Cardiac muscle cell (in vitro differentiated cells and primary cell): ENCODE results near the gene TBC1D17. TPM values are rescaled to one million over a fixed set of nuclear protein-coding genes. Genes with fewer than 3 reads are reported as not detected.

Experiments used
- DNase-seq, 2 donors: peaks; one replicate each; pipeline versions ENCODE4 v3.0.0 to v3.0.0-alpha.2; 2010 to 2017; ENCODE audit warnings: low read depth in 1 of 2, low spot score in 1 of 2
- H3K27ac ChIP-seq: fragments of 200-600 bp; sonication (generic); 2 replicates; pipeline ENCODE4 v1.5.1; 2016
- H3K27me3 ChIP-seq: fragments of 200-600 bp; sonication (generic); 2 replicates; pipeline ENCODE4 v1.6.0; 2016; ENCODE audit warnings: control low read depth
- H3K36me3 ChIP-seq: fragments of 200-600 bp; sonication (generic); 2 replicates; pipeline ENCODE4 v1.5.1; 2016; ENCODE audit warnings: control low read depth
- H3K4me1 ChIP-seq: fragments of 200-600 bp; sonication (generic); 2 replicates; pipeline ENCODE4 v1.8.1; 2017; ENCODE audit warnings: low read depth, mild to moderate bottlenecking, mixed run types
- H3K4me3 ChIP-seq: fragments of 200-600 bp; sonication (generic); 2 replicates; pipeline ENCODE4 v1.5.1; 2016; ENCODE audit warnings: mild to moderate bottlenecking
- H3K9me3 ChIP-seq: fragments of 200-600 bp; sonication (generic); 2 replicates; pipeline ENCODE4 v1.5.1; 2017; ENCODE audit warnings: low read depth, mild to moderate bottlenecking, control low read depth
- polyA plus RNA-seq: library from polyadenylated mRNA; unstranded; fragments of >200 nt; fragmentation: Nextera tagmentation; extraction: Ambion mirVana; gene quantifications from 2 replicates; pipeline ENCODE4 v1.2.1, GENCODE V29; 2016
- total RNA-seq: library from RNA; depleted of rRNA; stranded (reverse); fragments of >200 nt; gene quantifications from 2 replicates; pipeline ENCODE4 v1.2.3, GENCODE V29; 2016
- TF ChIP-seq, protein P1 (sequence below): IDR thresholded peaks from 2 replicates; pipeline ENCODE4 v1.5.1; 2012; ENCODE audit warnings: low read depth, mild to moderate bottlenecking, low read length

The TBC1D17 gene
- total and polyA plus RNA-seq, 2 experiments from 2014 or later = 26.8 to 52.5 TPM

DNA sequence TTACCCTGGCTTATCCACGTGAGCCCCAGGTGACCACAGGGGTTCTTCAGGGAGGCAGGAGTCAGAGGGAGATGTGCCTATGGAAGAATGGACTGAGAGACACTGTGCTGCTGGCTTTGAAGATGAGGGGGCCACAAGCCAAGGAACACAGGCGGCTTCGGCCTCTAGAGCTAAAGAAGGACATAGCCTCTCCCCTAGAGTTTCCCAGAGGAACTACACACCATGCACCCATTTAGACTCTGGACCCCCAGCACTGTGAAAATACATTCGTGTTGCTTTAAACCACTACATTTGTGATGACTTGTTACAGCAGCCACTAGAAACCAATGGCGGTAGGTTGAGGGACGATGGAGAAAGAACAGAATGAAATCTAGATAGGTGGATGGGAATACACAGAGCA is 37.8 kb downstream of the TBC1D17 start:
- no peaks in the 10 kb centered on the region for H3K9me3 ChIP-seq
- H3K27me3 ChIP-seq = no peaks in the 10 kb centered on the region
- no peaks in the 10 kb centered on the region for H3K4me1 ChIP-seq
- no peak for DNase-seq
- no peak overlapping the region for H3K27ac ChIP-seq
- no peak overlapping the region for H3K4me3 ChIP-seq
- TF ChIP-seq, protein P1, sequence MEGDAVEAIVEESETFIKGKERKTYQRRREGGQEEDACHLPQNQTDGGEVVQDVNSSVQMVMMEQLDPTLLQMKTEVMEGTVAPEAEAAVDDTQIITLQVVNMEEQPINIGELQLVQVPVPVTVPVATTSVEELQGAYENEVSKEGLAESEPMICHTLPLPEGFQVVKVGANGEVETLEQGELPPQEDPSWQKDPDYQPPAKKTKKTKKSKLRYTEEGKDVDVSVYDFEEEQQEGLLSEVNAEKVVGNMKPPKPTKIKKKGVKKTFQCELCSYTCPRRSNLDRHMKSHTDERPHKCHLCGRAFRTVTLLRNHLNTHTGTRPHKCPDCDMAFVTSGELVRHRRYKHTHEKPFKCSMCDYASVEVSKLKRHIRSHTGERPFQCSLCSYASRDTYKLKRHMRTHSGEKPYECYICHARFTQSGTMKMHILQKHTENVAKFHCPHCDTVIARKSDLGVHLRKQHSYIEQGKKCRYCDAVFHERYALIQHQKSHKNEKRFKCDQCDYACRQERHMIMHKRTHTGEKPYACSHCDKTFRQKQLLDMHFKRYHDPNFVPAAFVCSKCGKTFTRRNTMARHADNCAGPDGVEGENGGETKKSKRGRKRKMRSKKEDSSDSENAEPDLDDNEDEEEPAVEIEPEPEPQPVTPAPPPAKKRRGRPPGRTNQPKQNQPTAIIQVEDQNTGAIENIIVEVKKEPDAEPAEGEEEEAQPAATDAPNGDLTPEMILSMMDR = peak; percentile 19
- H3K36me3 ChIP-seq = peaks cover 5% of the 10 kb centered on the region

DNA sequence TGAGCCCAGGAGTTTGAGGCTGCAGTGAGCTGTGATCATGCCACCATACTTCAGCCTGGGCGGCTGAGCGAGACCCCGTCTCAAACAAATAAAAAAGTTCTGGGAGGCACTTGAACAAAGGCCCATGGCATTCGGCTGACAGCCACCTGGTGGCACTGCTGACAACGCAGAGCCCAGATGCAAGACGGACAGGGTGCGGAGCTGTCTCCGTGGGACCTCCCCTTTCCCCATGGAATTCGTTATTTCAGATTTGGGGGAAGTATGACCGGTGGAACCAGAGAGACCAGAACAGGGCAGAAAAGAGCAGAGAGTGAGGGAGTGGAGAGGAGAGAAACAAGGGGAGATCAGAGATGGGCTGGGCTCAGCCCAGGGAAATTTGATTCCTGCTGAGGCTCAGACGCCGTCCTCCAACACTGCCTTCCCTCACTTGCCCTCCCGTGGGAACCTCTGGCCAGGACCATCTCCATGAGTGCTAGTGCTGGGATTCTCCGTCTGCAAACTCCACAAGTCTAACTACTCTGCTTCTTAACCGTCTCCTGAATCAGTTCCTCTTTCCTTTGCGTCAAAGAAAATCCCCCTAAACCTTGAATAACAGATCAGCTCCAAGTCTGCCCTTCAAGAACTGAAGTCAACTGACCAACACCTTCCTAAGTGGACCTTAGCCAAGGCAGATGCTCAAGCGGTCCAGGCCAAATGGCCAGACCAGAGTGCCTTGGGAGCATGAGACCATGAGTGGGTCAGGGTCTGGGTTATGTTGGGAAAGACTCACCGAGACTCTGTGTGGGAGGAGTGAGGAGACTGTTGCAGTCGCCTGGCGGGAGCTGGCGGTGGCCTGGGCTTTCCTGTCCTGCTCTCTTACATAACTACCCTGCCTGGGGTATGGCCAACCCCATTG is 39.6 kb downstream of the TBC1D17 start:
- no peaks in the 10 kb centered on the region for H3K36me3 ChIP-seq
- H3K27me3 ChIP-seq = no peaks in the 10 kb centered on the region
- H3K9me3 ChIP-seq = no peaks in the 10 kb centered on the region
- no peak for DNase-seq
- H3K4me3 ChIP-seq = no peak overlapping the region
- TF ChIP-seq, protein P1 = no peak
- no peak overlapping the region for H3K27ac ChIP-seq
- H3K4me1 ChIP-seq = no peaks in the 10 kb centered on the region

DNA sequence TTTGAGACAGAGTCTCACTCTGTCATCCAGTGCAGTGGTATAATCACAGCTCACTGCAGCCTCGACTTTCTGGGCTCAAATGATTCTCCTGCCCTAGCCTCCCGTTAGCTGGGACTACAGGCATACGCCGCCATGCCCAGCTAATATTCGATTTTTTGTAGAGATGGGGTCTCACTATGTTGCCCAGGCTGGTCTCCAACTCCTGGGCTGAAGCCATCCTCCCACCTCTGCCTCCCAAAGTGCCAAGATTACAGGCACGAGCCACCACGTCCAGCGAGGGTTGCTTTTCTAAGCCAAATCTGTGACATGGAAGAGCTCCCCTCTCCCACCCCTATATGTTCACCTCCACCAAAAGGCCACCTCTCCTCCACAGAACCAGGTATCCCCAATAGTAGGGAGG is 40.6 kb downstream of the TBC1D17 start:
- Histone ChIP-seq H3K36me3 (no peaks in the 10 kb centered on the region), H3K4me1 (no peaks in the 10 kb centered on the region), H3K27me3 (no peaks in the 10 kb centered on the region), H3K4me3 (no peak overlapping the region), H3K27ac (no peak overlapping the region), H3K9me3 (no peaks in the 10 kb centered on the region)
- no peak for DNase-seq
- TF ChIP-seq, protein P1 = no peak

DNA sequence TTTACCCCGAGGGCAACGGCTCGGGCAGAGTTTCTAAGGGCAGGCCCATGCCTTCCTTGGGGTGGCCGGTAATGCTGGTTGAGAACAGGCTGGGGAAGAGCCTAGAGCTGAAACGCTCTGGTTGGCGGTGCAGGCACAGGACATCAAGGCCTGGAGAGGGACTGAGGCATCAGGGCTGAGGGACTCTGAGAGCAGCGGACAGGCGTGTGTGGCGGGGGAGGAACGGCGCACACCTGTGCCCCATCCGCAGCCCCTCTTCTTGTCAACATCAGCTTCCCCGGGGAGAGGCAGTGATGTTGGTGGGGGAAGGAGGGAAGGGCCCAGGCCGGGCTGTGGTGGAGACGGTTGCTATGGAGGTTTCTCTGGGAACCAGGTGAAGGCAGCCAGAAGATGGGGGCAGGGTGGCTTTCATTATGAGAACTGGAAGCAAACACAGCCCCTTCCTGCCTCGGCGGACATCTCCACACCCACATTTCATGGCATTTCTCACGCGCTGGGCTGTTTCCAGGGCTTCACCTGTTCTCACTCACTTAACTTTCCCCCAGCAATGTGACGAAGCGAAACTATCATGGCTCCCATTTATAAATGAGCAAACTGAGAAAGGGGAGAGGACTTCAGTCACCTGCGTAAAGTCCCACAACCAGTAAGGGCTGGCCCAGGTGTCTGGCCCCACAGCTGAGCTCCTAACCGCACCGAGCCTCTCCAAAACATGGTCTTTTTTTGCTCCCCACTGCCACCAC is 43.3 kb downstream of the TBC1D17 start:
- peaks cover 6% of the 10 kb centered on the region for H3K36me3 ChIP-seq
- no peak for DNase-seq
- H3K9me3 ChIP-seq = no peaks in the 10 kb centered on the region
- H3K4me3 ChIP-seq = no peak overlapping the region
- H3K4me1 ChIP-seq = no peaks in the 10 kb centered on the region
- H3K27ac ChIP-seq = no peak overlapping the region
- H3K27me3 ChIP-seq = no peaks in the 10 kb centered on the region
- TF ChIP-seq, protein P1 = no peak

DNA sequence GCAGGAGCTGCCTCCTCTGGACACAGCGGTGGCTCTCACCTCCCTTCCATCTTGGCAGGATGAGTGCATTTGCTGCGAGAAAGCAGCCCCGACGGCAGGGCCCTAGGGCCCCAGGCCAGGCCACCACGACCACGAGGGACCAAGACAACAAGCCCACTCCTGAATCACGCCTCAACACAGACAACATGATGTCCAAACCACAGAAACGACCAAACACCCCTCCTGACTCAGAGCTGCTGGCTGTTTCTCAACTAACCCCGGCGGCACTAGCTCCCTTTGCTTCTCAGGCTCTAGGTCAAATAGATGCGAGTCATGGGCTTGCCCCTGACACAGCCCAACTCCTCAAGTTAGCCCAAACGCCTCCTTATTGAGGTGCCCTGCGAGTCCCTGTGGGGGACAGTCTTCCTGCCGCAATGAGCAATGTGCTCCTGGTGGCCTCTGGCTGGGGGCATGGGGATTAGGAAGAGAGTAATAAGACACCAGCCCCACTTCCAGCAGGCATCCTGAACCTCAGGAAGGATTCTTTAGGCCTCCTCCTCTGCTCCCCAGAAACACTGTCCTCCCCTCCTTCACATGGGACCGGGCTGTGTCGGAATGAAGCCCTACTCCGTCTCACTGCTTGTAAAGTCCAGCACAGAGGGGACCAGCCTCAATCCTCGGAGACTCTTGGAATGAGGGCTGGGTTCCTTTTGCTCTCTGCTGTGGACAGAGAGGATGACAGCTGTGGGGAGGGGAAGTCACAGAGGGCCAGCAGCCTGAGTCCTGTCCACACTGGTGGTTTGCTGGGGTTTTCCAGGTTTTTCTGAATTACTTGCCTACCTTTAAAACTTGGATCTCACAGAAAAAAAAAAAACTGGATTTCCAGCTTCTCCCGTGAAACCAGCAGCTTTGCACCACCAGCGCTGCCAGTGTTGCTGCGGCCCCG is 44.6 kb downstream of the TBC1D17 start:
- H3K4me1 ChIP-seq = no peaks in the 10 kb centered on the region
- H3K27me3 ChIP-seq = no peaks in the 10 kb centered on the region
- H3K27ac ChIP-seq = no peak overlapping the region
- H3K36me3 ChIP-seq = peaks cover 6% of the 10 kb centered on the region
- H3K9me3 ChIP-seq = no peaks in the 10 kb centered on the region
- TF ChIP-seq, protein P1 = no peak
- peak in 1 of 2 donors; percentile 50 for DNase-seq
- no peak overlapping the region for H3K4me3 ChIP-seq
